GM19238 (cell line): ENCODE data around the gene FHAD1.

Source experiments
- DNase-seq: peaks from one replicate; pipeline ENCODE4 v3.0.0; 2011; ENCODE audit warnings: low spot score; ENCODE audit not compliant: insufficient read length

Gene FHAD1

GRCh38 chr1:15325375-15326085, 78.5 kb downstream of the FHAD1 start:
- no peak for DNase-seq

GRCh38 chr1:15326691-15327588, 79.9 kb downstream of the FHAD1 start:
- DNase-seq: no peak

GRCh38 chr1:15328351-15329103, 81.5 kb downstream of the FHAD1 start:
- no peak for DNase-seq

- DNase-seq: no peak
Measured at GRCh38 chr1:15329104-15329820, 82.2 kb downstream of the FHAD1 start.

GRCh38 chr1:15330028-15330427, 83.0 kb downstream of the FHAD1 start:
- DNase-seq: no peak

GRCh38 chr1:15331180-15331579, 84.2 kb downstream of the FHAD1 start:
- no peak for DNase-seq

GRCh38 chr1:15331734-15332133, 84.7 kb downstream of the FHAD1 start:
- no peak for DNase-seq

- DNase-seq: no peak
Measured at GRCh38 chr1:15332525-15332924, 85.5 kb downstream of the FHAD1 start.

- DNase-seq: no peak
Measured at GRCh38 chr1:15332952-15333715, 86.1 kb downstream of the FHAD1 start.

GRCh38 chr1:15334995-15335394, 88.0 kb downstream of the FHAD1 start:
- DNase-seq: no peak

GRCh38 chr1:15336866-15337265, 89.8 kb downstream of the FHAD1 start:
- no peak for DNase-seq

GRCh38 chr1:15337656-15338402, 90.8 kb downstream of the FHAD1 start:
- DNase-seq: no peak

- DNase-seq: no peak
Measured at GRCh38 chr1:15339570-15339969, 92.5 kb downstream of the FHAD1 start.

GRCh38 chr1:15341228-15341627, 94.2 kb downstream of the FHAD1 start:
- DNase-seq: no peak

GRCh38 chr1:15341634-15342407, 94.8 kb downstream of the FHAD1 start:
- DNase-seq: no peak

GRCh38 chr1:15342408-15342967, 95.5 kb downstream of the FHAD1 start:
- DNase-seq: no peak

GRCh38 chr1:15343099-15343498, 96.1 kb downstream of the FHAD1 start:
- no peak for DNase-seq

GRCh38 chr1:15343729-15344128, 96.7 kb downstream of the FHAD1 start:
- DNase-seq: no peak

- DNase-seq: no peak
Measured at GRCh38 chr1:15344380-15344779, 97.4 kb downstream of the FHAD1 start.
